GM19397 (cell line): ENCODE data around the gene GPR45.
"Not testable (repeated sequence)": the region's sequence is repeated elsewhere in the genome, so short reads cannot be mapped to it uniquely, and the experiment has no call there.

ENCODE experiments used
- ATAC-seq: cut with Tn5 transposase; IDR thresholded peaks from one replicate; pipeline ENCODE4 v1.9.1; 2021; ENCODE audit warnings: mild to moderate bottlenecking, moderate library complexity; ENCODE audit not compliant: unreplicated experiment

GPR45 gene, protein sequence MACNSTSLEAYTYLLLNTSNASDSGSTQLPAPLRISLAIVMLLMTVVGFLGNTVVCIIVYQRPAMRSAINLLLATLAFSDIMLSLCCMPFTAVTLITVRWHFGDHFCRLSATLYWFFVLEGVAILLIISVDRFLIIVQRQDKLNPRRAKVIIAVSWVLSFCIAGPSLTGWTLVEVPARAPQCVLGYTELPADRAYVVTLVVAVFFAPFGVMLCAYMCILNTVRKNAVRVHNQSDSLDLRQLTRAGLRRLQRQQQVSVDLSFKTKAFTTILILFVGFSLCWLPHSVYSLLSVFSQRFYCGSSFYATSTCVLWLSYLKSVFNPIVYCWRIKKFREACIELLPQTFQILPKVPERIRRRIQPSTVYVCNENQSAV

DNA sequence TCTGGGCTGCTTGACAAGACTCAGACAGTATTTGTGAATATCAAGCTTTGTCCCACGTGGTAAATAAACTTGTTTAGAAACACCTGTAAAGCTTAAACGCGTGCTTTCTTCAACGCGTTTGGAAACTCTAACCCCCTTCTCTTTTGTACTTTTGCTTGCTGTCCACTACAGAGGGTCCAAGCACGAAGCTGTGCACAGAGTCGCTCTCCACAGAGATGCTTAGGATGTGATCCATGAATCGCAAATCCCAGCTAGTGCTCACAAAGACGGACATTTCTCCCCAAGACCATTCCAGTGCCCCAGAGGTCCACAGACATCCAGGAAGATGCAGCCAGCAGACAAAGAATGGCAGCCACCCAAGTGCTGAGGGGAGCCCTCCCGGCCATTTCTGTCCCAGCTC is at the start of gene GPR45:
TSS of gene GPR45 (plus strand) at position 301 of the 400 bp plus-strand sequence. CDS start 116 bp downstream, outside the sequence.
- no peak for ATAC-seq

DNA sequence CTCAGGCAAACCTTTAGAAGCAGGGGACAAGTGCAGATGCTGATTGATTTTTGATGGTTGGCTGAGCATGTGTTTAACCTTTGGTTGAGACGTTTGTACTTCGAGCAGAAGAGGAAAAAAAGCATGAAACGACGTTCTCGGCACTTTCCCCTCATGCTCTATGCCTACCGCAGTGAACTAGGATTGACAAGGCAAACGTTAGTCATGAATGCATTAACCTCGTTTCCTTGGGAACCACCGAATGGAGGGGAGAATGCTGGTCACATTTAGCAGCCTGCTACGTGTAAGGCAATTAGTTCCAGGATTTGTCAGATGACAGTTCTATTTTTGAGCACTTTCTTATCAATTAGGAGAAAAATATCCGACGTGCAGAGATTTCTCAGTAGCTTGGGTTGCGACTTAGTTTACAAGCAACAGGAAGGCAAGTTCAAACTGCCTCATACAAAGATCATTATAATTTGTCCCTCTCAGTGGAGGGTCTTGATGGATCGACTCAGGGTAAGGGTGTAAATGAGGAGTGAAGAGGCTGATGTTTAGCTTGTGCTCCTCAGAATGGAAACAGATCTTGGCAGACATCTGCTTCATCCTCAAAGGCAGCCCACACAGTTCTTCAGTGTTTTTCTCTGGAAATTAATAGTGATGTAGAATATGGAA is 47.4 kb upstream of the GPR45 start:
- no peak for ATAC-seq

DNA sequence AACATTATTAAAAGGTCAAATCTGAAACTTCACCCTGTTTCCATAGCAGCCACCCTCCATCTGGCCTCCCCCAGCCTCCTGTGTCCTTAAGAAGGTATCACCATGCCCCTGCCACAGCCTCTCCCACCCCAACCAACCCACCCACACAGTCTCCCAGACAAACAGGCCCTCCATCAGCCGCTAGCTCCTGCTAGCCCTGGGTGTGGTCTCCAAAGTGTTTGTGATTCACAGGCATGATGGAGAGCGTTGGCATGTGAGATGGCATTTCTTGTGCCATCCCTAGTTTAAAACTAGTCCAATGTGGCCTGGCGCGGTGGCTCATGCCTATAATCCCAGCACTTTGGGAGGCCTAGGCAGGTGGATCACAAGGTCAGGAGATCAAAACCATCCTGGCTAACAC is 44.9 kb upstream of the GPR45 start:
- ATAC-seq = no peak

DNA sequence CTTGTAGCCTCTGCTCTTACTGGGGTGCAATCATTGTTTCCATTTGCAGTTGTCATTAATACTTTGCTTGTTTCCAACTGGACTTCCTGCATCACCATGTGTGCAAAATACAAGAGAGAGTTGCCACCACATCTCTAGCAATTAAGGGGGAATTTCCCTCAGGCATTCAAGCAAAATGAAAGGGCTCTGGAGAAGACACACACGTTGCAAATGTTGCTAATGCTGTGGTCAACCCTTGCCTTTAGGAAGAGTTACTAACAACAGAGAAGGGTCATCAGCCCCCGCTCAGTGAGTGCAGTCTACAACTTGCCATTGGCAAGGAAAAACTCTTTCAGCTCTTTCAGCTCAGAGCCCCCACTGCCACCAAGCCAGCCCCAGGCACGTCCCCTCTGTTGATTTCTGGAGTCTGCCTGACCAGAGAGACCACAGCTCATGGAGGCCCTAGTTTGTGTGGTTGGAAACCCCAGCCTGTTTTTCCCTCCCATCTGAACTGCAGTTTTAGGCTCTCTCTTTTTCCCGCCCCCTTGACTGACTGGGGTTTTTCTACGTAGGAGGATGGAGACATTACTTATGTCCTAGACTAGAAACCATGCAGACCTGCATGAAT is 25.9 kb upstream of the GPR45 start:
- ATAC-seq = no peak

DNA sequence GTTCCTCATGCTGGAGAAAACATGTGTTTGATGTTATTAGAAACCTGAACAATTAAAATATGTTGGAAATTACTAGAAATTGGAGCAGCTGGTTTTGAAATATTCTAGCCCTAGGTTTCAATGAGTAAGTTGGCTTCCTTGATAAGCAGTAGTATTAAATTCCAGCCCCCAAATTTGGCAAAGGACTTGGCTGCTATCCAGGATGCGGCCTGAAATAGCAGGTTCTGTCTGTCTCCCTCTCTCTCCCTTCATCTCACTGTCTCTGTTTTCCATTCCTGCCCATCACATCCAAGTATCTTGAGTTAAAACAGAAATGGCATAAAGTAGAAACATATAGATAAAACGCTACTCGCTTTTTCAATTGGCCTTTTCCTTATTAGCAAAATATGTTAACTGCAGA is 20.9 kb upstream of the GPR45 start:
- ATAC-seq = no peak

DNA sequence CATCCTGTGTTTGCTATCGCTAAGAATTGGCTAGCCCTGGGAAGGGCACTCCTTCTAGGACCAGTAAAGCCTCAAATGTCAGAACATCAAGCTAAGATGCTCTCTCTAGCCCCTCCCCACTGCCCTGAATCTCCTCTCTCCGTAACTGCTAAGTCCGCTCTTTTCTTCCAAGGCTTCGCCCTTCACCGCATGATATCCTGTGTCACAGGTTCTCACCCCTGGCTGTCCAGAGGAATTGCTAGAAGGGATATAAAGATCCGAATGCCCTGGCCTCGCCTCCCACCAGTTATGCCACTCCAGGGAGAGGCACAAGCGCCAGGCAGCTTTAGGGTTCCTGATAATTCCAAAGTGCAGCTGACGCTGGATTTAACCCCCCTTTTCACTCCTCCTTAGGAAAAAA is 17.1 kb upstream of the GPR45 start:
- ATAC-seq = no peak

DNA sequence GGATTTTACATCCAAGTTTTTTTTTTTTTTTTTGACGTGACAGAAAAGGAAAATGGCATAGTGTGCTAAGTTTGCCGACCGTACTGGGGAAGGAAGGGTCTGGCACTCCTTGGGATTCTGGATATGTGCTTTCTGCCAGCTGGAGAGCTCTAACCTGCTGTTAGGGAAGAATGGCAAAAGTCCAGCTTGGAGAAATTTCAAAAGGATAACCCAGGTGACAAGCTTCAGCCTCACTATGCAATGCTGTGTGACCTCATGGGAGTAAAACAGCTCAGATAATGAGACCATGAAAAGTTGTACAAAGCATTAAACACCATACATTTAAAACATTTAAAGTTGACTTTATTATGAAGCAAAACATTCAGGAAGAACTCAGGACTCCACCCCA is 10.3 kb upstream of the GPR45 start:
- ATAC-seq = no peak

DNA sequence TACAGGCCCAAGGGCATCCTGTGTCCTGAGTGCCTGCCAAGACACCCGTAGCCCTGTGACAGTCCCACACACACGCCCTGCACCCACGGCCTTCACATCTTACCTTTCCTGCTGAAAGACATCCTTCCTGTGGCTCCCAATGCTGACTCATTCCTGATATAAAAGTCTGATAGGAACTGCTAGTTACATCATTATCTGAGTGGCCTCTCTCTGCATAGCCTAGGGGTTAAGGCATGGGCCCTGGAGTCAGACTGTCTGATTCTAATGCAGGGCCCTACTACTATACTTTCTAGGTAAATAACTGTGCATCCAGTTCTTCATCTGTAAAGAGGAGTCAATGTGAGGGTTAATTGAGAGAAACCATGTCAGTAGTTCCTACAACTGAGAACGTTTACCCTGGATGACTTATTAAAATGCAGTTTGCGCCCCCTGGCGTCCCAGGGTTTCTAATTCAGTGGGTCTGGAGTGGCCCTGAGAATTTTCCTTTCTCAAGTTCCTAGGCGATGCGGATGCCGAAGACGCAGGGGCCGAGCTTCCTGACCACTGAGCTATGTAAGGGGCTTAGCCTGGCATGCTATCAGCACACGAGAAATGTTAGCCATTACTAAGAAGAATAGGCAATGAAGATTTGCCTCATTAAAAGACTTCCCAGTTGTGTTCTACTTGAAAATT is 6.0 kb upstream of the GPR45 start:
- peak; percentile 63 for ATAC-seq

DNA sequence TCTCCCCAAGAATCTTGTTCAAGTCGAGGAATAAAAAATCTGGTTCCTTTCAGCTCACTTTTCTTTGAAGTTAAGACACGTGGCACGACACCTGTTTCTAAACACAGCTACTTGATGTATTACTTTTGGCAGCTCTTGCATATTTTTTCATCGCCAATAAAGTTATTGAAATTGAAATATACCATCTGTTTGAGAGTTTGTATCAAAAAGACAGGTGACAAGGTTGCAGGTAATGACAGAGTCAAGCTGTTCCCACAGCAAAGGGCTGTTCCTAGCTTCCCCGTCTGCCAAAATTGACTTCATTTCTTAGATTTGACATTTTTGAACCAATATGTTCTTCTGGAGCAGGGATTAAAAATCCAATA is 5.5 kb upstream of the GPR45 start:
- ATAC-seq = no peak

DNA sequence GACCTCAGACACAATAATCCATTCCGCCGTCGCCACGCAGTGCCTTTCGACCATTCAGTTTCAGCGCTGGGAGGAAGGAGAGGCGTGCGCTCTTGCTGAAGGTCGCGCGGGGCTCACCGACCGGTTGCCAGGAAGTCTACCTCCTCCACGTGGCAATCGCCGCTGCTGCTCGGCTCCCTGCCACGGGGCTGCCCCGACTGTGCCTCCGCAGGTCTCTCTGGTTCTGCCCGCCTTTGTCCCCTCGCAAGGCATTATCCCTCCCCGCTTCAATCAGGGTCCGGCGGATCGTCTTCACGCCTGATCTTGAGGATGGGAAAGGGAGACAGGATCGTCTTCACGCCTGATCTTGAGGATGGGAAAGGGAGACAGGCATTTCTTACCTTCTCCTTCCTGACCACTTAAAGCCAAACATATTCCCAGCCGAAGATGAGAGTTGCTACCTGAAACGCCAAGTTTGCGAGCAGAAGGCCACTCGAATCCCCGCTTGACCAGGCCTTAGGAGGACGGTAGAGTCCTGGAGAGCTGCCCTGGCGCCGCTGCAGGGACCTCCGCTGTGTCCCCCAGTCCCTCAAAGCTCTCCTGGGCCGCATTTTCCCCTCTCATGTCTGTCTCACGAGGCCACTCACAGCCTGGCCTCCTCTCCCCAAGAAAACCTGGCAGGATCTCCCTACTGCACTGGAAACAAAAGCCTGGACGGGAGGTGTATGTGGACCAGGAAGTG is 4.3 kb upstream of the GPR45 start:
- no peak for ATAC-seq

DNA sequence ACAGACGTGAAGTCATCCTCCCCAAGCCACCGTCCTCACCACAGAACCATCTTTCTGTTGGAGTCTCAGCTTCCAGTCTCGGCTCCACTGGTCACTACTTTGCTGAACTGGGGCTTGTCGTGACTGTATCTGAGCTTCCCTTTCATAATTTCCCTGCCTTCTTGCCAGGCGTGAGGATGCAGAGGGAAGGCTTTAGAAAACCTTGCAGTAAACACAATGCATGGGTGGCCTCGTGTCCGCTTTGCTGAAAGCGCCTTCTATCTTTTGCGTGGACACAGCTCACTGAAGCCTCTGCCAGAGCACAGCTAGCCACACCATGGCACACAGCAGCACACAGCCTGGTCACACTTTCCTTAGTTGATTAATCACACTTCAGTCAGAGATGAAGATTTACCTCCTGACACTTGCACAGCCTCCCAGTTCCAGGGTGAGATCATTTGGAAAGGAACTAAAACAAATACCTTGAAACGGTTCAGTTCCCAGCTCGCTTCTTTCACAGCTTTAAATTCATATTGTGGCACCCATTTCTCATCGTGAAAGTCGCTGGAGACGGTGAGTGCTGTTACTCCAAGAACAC is 2.8 kb upstream of the GPR45 start:
- no peak for ATAC-seq

DNA sequence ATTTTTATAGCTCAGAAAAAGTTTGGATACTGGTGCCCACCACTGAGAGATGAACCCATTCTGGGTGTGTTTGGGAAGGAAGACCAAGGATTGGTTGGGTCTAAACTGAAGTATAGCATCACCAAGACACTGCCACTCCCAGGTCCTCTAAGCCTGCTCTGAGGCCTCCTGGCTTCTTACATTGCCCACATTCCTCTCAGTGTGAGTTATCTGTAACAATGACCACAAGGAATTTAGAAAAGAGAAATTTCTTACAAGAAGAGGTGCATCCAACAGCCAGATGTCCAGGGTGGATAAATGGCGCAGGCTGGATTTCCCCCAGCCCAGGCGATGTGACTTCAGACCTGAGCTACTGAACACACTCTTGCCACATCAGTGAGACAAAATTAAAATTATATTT is 1.6 kb upstream of the GPR45 start:
- ATAC-seq = no peak

DNA sequence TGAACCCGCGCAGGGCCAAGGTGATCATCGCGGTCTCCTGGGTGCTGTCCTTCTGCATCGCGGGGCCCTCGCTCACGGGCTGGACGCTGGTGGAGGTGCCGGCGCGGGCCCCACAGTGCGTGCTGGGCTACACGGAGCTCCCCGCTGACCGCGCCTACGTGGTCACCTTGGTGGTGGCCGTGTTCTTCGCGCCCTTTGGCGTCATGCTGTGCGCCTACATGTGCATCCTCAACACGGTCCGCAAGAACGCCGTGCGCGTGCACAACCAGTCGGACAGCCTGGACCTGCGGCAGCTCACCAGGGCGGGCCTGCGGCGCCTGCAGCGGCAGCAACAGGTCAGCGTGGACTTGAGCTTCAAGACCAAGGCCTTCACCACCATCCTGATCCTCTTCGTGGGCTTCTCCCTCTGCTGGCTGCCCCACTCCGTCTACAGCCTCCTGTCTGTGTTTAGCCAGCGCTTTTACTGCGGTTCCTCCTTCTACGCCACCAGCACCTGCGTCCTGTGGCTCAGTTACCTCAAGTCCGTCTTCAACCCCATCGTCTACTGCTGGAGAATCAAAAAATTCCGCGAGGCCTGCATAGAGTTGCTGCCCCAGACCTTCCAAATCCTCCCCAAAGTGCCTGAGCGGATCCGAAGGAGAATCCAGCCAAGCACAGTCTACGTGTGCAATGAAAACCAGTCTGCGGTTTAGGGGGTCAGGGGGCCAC is 897 bp downstream of the GPR45 start:
- no peak for ATAC-seq

DNA sequence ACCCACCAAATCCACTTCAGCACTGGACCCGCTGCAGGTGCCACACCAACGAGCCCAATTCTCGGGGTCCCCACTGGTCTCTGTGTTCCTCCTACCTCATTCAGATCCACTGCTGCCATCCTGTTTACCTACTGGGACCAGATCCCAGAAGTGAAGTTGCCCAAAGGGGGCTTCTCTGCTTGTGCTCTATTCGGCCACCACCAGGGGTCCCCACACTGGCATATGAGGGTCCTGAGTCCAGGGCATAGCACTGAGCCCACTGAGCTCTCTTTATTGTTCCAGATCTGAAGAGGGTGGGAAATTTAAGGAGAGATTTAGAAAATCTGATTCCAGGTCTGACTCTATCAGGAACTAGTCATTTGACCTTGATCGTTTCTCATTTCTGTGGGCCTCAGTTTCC is 2.4 kb downstream of the GPR45 start:
- no peak for ATAC-seq

DNA sequence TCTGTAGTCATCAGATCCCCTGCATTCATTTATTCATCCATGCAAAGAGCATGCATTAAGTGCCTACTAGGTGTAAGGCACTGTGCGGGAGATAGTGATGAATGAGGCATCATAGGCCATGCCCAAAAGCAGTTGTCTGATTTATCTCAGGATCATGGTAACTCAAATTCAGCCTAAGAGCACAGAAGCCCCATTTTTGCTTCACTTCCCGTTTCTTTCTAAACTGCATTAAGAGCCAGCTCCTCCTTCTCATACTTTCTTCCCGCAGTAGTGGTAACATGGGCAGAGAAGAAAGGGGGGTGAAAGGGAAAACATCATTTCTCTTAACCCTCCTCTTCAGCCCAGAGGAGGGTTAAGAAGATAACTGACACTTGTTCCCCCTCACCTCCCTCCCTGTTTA is 2.9 kb downstream of the GPR45 start:
- no peak for ATAC-seq

DNA sequence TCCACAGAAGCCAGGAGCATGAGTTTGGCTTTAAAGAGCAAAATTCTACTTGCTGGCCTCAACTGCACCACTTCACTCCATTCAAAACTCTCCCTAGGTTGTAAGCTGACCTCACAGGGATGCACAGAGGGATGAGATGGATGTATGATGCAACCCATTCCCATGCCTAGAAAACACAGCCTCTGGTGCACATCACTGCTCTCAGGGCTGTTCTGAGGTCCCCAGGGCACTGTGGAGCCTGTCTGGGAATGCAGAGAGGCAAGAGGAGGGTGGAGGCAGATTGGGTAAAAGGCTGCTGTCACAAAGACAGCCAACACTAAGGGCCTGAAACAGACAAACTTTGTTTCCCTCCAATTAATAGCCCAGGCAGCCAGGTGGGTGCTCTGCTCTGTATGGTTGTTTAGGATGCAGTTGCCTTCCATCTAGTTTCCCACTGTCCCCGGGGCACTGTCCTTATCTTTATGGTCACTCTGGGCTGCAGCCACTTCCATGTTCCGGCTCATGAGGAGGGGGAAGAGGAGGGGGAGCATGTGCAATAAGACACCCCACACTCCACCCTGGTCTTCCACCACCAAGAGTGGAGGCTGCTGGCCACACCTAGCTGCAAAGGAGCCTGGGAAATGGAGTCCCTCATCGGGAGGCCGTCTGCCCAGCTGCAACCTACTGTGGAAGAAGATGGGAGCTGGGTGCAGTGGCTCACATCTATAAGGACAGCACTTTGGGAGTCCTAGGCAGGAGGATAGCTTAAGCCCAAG is 7.0 kb downstream of the GPR45 start:
- ATAC-seq = no peak

DNA sequence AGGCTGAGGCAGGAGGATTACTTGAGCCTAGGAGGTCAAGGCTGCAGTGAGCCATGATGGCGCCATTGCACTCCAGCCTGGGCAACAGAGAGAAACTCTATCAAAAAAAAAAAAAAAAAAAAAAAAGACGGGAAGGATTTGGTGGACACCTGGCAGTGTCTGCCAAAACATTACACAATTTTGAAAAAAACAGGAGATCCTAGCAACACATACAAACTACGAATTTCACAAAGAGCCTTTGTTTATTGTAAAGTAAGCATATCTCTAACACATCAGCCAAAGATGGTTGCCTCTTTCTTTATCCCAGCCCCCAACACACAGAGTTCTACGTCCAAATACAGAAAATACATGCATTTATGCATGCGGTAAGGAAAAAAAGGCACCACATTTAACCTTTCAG is 7.6 kb downstream of the GPR45 start:
- no peak for ATAC-seq

DNA sequence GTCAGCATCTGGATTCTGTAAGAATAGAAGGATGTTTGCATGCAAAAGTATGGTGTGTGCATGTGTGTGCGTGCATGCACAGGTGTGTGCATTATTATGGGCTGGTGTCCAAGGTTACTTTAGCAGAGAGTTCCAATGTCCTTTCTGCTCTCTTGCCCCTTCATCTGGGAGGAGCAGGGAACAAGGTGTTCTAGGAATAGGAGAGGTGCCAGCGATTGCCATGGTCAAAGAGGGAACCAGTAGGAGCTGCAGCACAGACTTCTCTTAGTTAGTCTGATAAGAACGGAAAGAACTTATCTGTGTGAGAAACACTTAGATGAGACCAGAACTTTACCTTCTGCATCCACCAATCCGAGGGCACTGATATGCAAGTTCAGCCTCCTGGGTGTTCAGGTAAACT is 8.3 kb downstream of the GPR45 start:
- no peak for ATAC-seq

DNA sequence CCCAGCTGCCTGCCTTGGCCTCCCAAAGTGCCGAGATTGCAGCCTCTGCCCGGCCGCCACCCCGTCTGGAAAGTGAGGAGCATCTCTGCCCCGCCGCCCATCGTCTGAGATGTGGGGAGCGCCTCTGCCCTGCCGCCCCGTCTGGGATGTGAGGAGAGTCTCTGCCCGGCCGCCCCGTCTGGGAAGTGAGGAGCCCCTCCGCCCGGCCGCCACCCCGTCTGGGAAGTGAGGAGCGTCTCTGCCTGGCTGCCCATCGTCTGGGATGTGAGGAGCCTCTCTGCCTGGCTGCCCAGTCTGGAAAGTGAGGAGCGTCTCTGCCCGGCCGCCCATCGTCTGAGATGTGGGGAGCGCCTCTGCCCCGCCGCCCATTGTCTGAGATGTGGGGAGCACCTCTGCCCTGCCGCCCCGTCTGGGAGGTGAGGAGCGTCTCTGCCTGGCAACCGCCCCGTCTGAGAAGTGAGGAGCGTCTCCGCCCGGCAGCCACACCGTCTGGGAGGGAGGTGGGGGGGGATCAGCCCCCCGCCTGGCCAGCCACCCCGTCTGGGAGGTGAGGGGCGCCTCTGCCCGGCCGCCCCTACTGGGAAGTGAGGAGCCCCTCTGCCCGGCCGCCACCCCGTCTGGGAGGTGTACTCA is 9.6 kb downstream of the GPR45 start:
- not testable (repeated sequence) for ATAC-seq
